DOHH2 (cell line): ENCODE results near the gene TRIM9.

Source experiments
- EZH2phosphoT487 ChIP-seq: fragments of 200-600 bp; sonication (generic); IDR thresholded peaks from 2 replicates; pipeline ENCODE4 v1.6.1; 2017; ENCODE audit warnings: borderline replicate concordance, mild to moderate bottlenecking, antibody characterized with exemption, low read length, moderate library complexity, mixed read lengths
- TF ChIP-seq, protein P1 (sequence below): fragments of 200-600 bp; sonication (generic); IDR thresholded peaks from one replicate; pipeline ENCODE4 v1.5.1; 2014; ENCODE audit warnings: antibody characterized with exemption, mild to moderate bottlenecking, low read depth, low read length; ENCODE audit not compliant: poor library complexity, severe bottlenecking

- TF ChIP-seq, protein P1, sequence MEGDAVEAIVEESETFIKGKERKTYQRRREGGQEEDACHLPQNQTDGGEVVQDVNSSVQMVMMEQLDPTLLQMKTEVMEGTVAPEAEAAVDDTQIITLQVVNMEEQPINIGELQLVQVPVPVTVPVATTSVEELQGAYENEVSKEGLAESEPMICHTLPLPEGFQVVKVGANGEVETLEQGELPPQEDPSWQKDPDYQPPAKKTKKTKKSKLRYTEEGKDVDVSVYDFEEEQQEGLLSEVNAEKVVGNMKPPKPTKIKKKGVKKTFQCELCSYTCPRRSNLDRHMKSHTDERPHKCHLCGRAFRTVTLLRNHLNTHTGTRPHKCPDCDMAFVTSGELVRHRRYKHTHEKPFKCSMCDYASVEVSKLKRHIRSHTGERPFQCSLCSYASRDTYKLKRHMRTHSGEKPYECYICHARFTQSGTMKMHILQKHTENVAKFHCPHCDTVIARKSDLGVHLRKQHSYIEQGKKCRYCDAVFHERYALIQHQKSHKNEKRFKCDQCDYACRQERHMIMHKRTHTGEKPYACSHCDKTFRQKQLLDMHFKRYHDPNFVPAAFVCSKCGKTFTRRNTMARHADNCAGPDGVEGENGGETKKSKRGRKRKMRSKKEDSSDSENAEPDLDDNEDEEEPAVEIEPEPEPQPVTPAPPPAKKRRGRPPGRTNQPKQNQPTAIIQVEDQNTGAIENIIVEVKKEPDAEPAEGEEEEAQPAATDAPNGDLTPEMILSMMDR: no peak
- no peak for TF ChIP-seq EZH2phosphoT487
Measured at GRCh38 chr14:51138404-51139103, 43.6 kb upstream of the TRIM9 start.
